Mammary epithelial cell (primary cell): ENCODE data around the gene CFL2.
"Not testable (repeated sequence)": the region's sequence is repeated elsewhere in the genome, so short reads cannot be mapped to it uniquely, and the experiment has no call there.

Experiments used
- EZH2 ChIP-seq: IDR thresholded peaks from 2 replicates; pipeline ENCODE4 v1.6.1; 2012; ENCODE audit warnings: low read length, inconsistent platforms, borderline replicate concordance
- TF ChIP-seq, protein P1 (sequence below), 2 donors: IDR thresholded peaks in 1 of 2; conservative IDR thresholded peaks in 1 of 2; 2 replicates each; pipeline ENCODE4 v1.5.1; 2011 to 2012; ENCODE audit warnings: inconsistent platforms in 2 of 2, low read length in 2 of 2, mild to moderate bottlenecking in 2 of 2, control low read depth in 1 of 2, low read depth in 1 of 2; ENCODE audit not compliant: insufficient read depth in 1 of 2; ENCODE audit errors: extremely low read depth in 1 of 2

DNA sequence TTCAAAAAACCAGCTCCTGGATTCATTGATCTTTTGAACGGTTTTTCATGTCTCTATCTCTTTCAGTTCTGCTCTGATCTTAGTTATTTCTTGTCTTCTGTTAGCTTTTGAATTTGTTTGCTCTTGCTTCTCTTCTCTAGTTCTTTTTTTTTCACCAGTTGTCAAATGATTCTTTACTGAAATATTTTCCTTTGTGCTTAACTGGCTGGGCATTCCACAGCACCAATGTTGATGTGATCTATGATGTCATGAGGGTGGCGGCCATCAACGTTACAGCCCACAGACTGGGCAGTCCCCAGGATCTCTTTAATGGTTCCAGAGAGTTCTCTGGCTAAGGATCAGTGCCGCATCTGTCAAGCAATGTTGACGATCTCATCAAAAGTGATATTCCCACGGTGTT lies 25.7 kb upstream of the CFL2 start:
- TF ChIP-seq EZH2: not testable (repeated sequence)
- TF ChIP-seq, protein P1, sequence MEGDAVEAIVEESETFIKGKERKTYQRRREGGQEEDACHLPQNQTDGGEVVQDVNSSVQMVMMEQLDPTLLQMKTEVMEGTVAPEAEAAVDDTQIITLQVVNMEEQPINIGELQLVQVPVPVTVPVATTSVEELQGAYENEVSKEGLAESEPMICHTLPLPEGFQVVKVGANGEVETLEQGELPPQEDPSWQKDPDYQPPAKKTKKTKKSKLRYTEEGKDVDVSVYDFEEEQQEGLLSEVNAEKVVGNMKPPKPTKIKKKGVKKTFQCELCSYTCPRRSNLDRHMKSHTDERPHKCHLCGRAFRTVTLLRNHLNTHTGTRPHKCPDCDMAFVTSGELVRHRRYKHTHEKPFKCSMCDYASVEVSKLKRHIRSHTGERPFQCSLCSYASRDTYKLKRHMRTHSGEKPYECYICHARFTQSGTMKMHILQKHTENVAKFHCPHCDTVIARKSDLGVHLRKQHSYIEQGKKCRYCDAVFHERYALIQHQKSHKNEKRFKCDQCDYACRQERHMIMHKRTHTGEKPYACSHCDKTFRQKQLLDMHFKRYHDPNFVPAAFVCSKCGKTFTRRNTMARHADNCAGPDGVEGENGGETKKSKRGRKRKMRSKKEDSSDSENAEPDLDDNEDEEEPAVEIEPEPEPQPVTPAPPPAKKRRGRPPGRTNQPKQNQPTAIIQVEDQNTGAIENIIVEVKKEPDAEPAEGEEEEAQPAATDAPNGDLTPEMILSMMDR (conservative IDR thresholded peaks at IDR 0.05 in 1 of 2, IDR thresholded peaks at IDR 0.05 in 1 of 2; ENCODE audit: extremely low read depth in 1 of 2, insufficient read depth in 1 of 2, low read depth in 1 of 2, low read length in 2 of 2): not testable (repeated sequence)
